OCI-LY7 (cell line): Measurements from ENCODE around the gene IDUA. TPM values are rescaled to one million over a fixed set of nuclear protein-coding genes. Genes with fewer than 3 reads are reported as not detected.

Experiments
- BruUV-seq: library from RNA; stranded (reverse); fragments of 400-500 nt; replicated peaks from 2 replicates; lab custom pipeline; 2021; lab: Mats Ljungman, UMichigan
- CTCF ChIA-PET: fragments of 300-600 bp; sonication (Branson Sonifier 250); formaldehyde crosslinking; loops from one replicate; lab custom pipeline; 2022; ENCODE audit warnings: antibody characterized with exemption; ENCODE audit not compliant: unreplicated experiment; lab: Charles Lee
- POLR2A ChIA-PET: fragments of 300-600 bp; sonication (Branson Sonifier 250); formaldehyde crosslinking; loops from one replicate; lab custom pipeline; 2022; ENCODE audit warnings: antibody characterized with exemption; lab: Charles Lee
- DNase-seq: peaks from one replicate; pipeline ENCODE4 v3.0.0-alpha.2; 2015; ENCODE audit warnings: low spot score
- H2AFZ ChIP-seq: fragments of 200-600 bp; sonication (generic), shearing (Covaris generic); 2 replicates; pipeline ENCODE4 v1.6.1; 2014; ENCODE audit warnings: mild to moderate bottlenecking, antibody characterized with exemption, low read length, moderate library complexity
- H3K27ac ChIP-seq: fragments of 200-600 bp; sonication (generic); 2 replicates; pipeline ENCODE4 v1.5.1; 2014; ENCODE audit warnings: mixed run types, low read depth, mild to moderate bottlenecking, moderate library complexity, low read length, inconsistent platforms; ENCODE audit not compliant: poor library complexity, severe bottlenecking
- H3K36me3 ChIP-seq: fragments of 200-600 bp; sonication (generic); 2 replicates; pipeline ENCODE4 v1.6.1; 2014; ENCODE audit warnings: mild to moderate bottlenecking, antibody characterized with exemption, low read length, moderate library complexity, mixed read lengths; ENCODE audit not compliant: insufficient read depth
- H3K4me1 ChIP-seq: fragments of 200-600 bp; sonication (generic); 2 replicates; pipeline ENCODE4 v1.5.1; 2014; ENCODE audit warnings: mild to moderate bottlenecking, low read length; ENCODE audit not compliant: insufficient read depth, poor library complexity, severe bottlenecking
- H3K4me2 ChIP-seq: fragments of 200-600 bp; sonication (generic); 2 replicates; pipeline ENCODE4 v1.6.1; 2014; ENCODE audit warnings: mild to moderate bottlenecking, low read length
- H3K4me3 ChIP-seq: fragments of 200-600 bp; sonication (generic); 2 replicates; pipeline ENCODE4 v1.5.1; 2014; ENCODE audit warnings: mild to moderate bottlenecking, low read depth, low read length; ENCODE audit not compliant: poor library complexity, severe bottlenecking
- H3K79me2 ChIP-seq: fragments of 200-600 bp; sonication (generic); 2 replicates; pipeline ENCODE4 v1.6.1; 2016; ENCODE audit warnings: low read depth, mild to moderate bottlenecking, low read length, moderate library complexity, mixed read lengths; ENCODE audit not compliant: insufficient read depth
- H3K9me2 ChIP-seq: fragments of 200-600 bp; sonication (generic); 2 replicates; pipeline ENCODE4 v1.6.1; 2016; ENCODE audit warnings: mild to moderate bottlenecking, low read length, mixed read lengths; ENCODE audit not compliant: insufficient read depth
- H3K9me3 ChIP-seq: fragments of 200-600 bp; sonication (generic); 2 replicates; pipeline ENCODE4 v1.6.1; 2014; ENCODE audit warnings: mild to moderate bottlenecking, mixed run types, low read length, mixed read lengths
- H4K20me1 ChIP-seq: fragments of 200-600 bp; sonication (generic); 2 replicates; pipeline ENCODE4 v1.6.1; 2014; ENCODE audit warnings: mild to moderate bottlenecking, antibody characterized with exemption, low read length, moderate library complexity, mixed read lengths; ENCODE audit not compliant: insufficient read depth
- EZH2phosphoT487 ChIP-seq: fragments of 200-600 bp; sonication (generic); IDR thresholded peaks from 2 replicates; pipeline ENCODE4 v1.6.1; 2018; ENCODE audit warnings: low read depth, borderline replicate concordance, mild to moderate bottlenecking, mixed run types, antibody characterized with exemption, low read length, moderate library complexity, mixed read lengths
- intact Hi-C: fragments of 100-400 bp; cut with micrococcal nuclease; formaldehyde crosslinking; loops from one replicate; pipeline ENCODE4 v1.10.0; 2022; ENCODE audit not compliant: unreplicated experiment
- total RNA-seq, 2 experiments: library from RNA; depleted of rRNA in 1 of 2; stranded (reverse); fragments of >200 nt in 1 of 2; shearing (Covaris generic) in 1 of 2; gene quantifications; 2 replicates each; pipeline ENCODE4 v1.2.3, GENCODE V29; 2014 to 2022
- TF ChIP-seq, protein P1 (sequence below): fragments of 200-600 bp; sonication (generic); conservative IDR thresholded peaks from 2 replicates; pipeline ENCODE4 v1.5.1; 2014; ENCODE audit warnings: mild to moderate bottlenecking, antibody characterized with exemption, low read length, moderate library complexity, mixed read lengths

IDUA gene
- total RNA-seq, 2 experiments from 2014 or later = 12.3 to 15.7 TPM

DNA sequence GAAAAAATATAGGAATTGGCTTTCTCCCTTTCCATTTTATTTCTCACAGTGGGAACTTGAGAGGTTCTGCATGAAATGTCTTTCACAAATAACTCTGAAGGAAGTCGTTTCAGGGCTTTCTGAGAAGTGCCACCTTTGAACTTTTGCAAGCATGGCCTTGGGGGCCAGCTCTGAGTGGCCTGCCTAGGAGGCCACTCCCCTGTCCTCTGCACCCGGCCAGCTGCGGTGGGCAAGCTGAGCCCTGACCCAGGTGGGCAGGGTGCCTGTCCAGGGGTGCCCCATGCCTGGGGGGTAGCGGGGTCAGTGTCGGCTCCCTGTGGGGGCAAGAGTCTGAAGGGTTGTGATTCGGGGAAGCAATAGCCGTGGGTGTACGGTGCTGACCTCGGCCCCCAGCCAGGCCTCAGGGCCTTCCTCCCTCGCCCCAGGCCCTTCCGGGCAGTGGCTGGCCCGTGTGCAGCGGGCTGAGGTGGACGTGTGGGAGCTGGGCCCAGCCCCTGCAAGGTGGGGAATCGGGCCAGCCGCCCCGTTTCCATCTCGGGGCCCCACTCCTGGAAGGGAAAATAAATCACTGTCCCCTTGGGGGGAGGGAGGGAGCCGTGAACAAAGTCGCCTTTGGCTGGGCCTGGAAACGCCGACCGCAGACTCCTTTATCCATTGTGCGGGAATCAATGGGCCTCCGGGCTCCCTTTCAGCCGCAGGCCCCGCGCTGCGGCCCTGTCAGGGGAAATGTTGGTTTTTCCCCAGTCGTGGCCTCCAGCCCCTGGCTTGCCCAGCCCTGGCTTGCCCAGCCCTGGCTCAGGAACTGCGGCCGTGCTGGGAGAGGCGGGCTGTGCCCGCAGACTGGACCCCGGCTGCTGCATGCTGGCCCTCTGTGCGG, 27.7 kb downstream of the IDUA start:
- H3K9me2 ChIP-seq = no peaks in the 10 kb centered on the region
- H4K20me1 ChIP-seq = no peaks in the 10 kb centered on the region
- no peaks in the 10 kb centered on the region for H3K9me3 ChIP-seq
- no peak overlapping the region for H3K4me2 ChIP-seq
- H3K79me2 ChIP-seq = no peaks in the 10 kb centered on the region
- no peak overlapping the region for H3K4me3 ChIP-seq
- no peaks in the 10 kb centered on the region for H3K36me3 ChIP-seq
- intact Hi-C loops = loop anchor here (5.0 to 10.0 kb wide), 2 partner anchors 230 to 333 kb away; partner anchors contain the start of genes CTBP1 and UVSSA
- ChIA-PET CTCF (no interaction called here), POLR2A (no interaction called here)
- H3K27ac ChIP-seq = no peak overlapping the region
- TF ChIP-seq, protein P1, sequence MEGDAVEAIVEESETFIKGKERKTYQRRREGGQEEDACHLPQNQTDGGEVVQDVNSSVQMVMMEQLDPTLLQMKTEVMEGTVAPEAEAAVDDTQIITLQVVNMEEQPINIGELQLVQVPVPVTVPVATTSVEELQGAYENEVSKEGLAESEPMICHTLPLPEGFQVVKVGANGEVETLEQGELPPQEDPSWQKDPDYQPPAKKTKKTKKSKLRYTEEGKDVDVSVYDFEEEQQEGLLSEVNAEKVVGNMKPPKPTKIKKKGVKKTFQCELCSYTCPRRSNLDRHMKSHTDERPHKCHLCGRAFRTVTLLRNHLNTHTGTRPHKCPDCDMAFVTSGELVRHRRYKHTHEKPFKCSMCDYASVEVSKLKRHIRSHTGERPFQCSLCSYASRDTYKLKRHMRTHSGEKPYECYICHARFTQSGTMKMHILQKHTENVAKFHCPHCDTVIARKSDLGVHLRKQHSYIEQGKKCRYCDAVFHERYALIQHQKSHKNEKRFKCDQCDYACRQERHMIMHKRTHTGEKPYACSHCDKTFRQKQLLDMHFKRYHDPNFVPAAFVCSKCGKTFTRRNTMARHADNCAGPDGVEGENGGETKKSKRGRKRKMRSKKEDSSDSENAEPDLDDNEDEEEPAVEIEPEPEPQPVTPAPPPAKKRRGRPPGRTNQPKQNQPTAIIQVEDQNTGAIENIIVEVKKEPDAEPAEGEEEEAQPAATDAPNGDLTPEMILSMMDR = no peak
- no peak for TF ChIP-seq EZH2phosphoT487
- H3K4me1 ChIP-seq = peaks cover 21% of the 10 kb centered on the region
- no peak for DNase-seq
- no TSS peak for BruUV-seq
- H2AFZ ChIP-seq = no peak overlapping the region

DNA sequence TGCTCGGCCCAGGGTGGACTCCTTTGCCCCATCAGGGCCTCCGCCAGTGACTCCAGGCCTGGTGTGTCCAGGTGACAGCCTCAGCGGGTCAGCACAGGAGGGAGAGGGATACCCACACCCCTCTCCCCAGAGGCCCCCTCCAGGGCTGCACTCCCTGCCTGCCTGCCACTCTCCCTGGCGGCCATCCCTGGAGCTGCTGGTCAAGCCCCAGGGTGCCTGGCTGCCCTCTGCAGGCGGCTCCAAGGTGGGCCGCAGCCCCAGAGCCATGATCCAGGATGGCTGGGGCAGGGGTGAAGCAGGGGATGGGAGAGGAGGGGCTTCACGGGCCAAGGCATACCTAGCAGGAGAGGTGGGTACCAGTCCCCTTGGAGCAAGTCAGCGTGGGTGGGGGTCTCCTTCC, 28.3 kb downstream of the IDUA start:
- Histone ChIP-seq H4K20me1 (no peaks in the 10 kb centered on the region), H3K9me3 (no peaks in the 10 kb centered on the region), H2AFZ (no peak overlapping the region), H3K4me2 (no peak overlapping the region), H3K9me2 (no peaks in the 10 kb centered on the region), H3K27ac (no peak overlapping the region), H3K4me3 (no peak overlapping the region), H3K79me2 (no peaks in the 10 kb centered on the region), H3K4me1 (peaks cover 17% of the 10 kb centered on the region), H3K36me3 (no peaks in the 10 kb centered on the region)
- no TSS peak for BruUV-seq
- ChIA-PET CTCF (no interaction called here), POLR2A (no interaction called here)
- TF ChIP-seq, protein P1 = no peak
- TF ChIP-seq EZH2phosphoT487 = no peak
- no peak for DNase-seq
- intact Hi-C loops = loop anchor here (10.0 kb wide), 1 partner anchor 230 kb away; the partner anchor contains the start of gene CTBP1

DNA sequence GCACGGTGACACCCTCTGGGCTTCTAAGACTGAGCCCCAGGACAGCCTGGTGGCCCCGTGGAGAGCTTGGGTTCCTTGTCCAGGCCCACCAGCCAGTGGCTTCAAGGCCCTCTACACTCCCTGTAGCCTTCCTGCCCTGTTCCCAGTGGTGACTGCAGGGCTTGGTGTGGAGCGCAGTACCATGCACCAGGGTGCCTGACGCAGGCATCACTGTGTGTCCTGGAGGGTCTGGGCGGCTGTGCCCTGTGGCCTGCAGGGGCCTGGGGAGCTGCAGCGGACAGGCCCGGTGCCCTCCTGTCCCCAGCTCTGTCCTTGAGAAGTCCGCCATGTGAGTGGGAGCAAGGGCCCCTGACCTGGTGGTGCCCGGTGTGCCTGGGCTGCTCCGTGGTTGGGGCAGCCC, 28.9 kb downstream of the IDUA start:
- no TSS peak for BruUV-seq
- ChIA-PET POLR2A (no interaction called here), CTCF (no interaction called here)
- no peaks in the 10 kb centered on the region for H4K20me1 ChIP-seq
- intact Hi-C loops = loop anchor here (10.0 kb wide), 1 partner anchor 229 kb away; the partner anchor contains the start of gene CTBP1
- H3K36me3 ChIP-seq = no peaks in the 10 kb centered on the region
- H2AFZ ChIP-seq = no peak overlapping the region
- no peak for TF ChIP-seq EZH2phosphoT487
- TF ChIP-seq, protein P1 = no peak
- H3K79me2 ChIP-seq = no peaks in the 10 kb centered on the region
- no peaks in the 10 kb centered on the region for H3K9me2 ChIP-seq
- DNase-seq = no peak
- no peak overlapping the region for H3K27ac ChIP-seq
- no peak overlapping the region for H3K4me3 ChIP-seq
- H3K9me3 ChIP-seq = no peaks in the 10 kb centered on the region
- H3K4me1 ChIP-seq = peaks cover 11% of the 10 kb centered on the region
- H3K4me2 ChIP-seq = no peak overlapping the region
